ENCODE measurements around the gene NAA38. TPM values are rescaled to one million over a fixed set of nuclear protein-coding genes. Genes with fewer than 3 reads are reported as not detected.

Gene NAA38
- total and polyA plus RNA-seq, 2 experiments from 2014 or later = 17.1 to 74.8 TPM

GRCh38 chr17:7878234-7878633 is 20.9 kb upstream of the NAA38 start:
- TF ChIP-seq ZNF462 (CRISPR knock-in tag; IDR thresholded peaks at IDR 0.05) (no peak), EZH2 (IDR thresholded peaks at IDR 0.05; ENCODE audit: low read depth, unreplicated experiment) (no peak), CREB1 (CRISPR knock-in tag; IDR thresholded peaks at IDR 0.05; ENCODE audit: low read depth) (no peak), EZH2phosphoT487 (IDR thresholded peaks at IDR 0.05; ENCODE audit: unreplicated experiment) (no peak)
- H3K27ac Mint-ChIP-seq = no peak overlapping the region

GRCh38 chr17:7875804-7876370 is 18.5 kb upstream of the NAA38 start:
- no peaks in the 10 kb centered on the region for H3K27me3 Mint-ChIP-seq (ENCODE audit: insufficient read depth, low read depth, poor library complexity)
- H3K9me3 Mint-ChIP-seq = no peaks in the 10 kb centered on the region
- H3K4me3 Mint-ChIP-seq = no peak overlapping the region
- Histone ChIP-seq H3K4me2 (no peak overlapping the region), H2AFZ (no peak overlapping the region), H3K36me3 (ENCODE audit: insufficient read depth) (no peaks in the 10 kb centered on the region), H3K79me2 (replicated peaks; ENCODE audit: insufficient read depth) (no peaks in the 10 kb centered on the region), H3K9me2 (ENCODE audit: insufficient read depth) (no peaks in the 10 kb centered on the region), H3K27ac (ENCODE audit: low read depth) (no peak overlapping the region), H3K4me3 (no peak overlapping the region), H3K27me3 (ENCODE audit: insufficient read depth) (peaks cover 7% of the 10 kb centered on the region; the same call in 1 of the 2 replicates), H3F3A (replicated peaks; ENCODE audit: low read depth) (no peaks in the 10 kb centered on the region), H3K4me1 (ENCODE audit: insufficient read depth) (no peaks in the 10 kb centered on the region), H4K20me1 (replicated peaks; ENCODE audit: insufficient read depth) (no peaks in the 10 kb centered on the region)
- DNase-seq (ENCODE audit: low spot score) (no peak), ATAC-seq (no peak)
- no peaks in the 10 kb centered on the region for H3K4me1 Mint-ChIP-seq
- H3K27ac Mint-ChIP-seq = no peak overlapping the region
- H3K36me3 Mint-ChIP-seq (ENCODE audit: low read depth) = no peaks in the 10 kb centered on the region
- no peak for TF ChIP-seq ZNF462 (CRISPR knock-in tag; IDR thresholded peaks at IDR 0.05)
- TF ChIP-seq JUNB (IDR thresholded peaks at IDR 0.05; ENCODE audit: unreplicated experiment) = no peak

More at GRCh38 chr17:7878234-7878633, 20.9 kb upstream of the NAA38 start:
- no peaks in the 10 kb centered on the region for H3K36me3 ChIP-seq (ENCODE audit: insufficient read depth)
- no peaks in the 10 kb centered on the region for H3K79me2 ChIP-seq (replicated peaks; ENCODE audit: insufficient read depth)
- DNase-seq (ENCODE audit: low spot score) = no peak
- ATAC-seq = no peak
- H3K4me2 ChIP-seq = no peak overlapping the region
- no peaks in the 10 kb centered on the region for H3K9me2 ChIP-seq (ENCODE audit: insufficient read depth)
- Mint-ChIP-seq H3K9me3 (no peaks in the 10 kb centered on the region), H3K36me3 (ENCODE audit: low read depth) (no peaks in the 10 kb centered on the region), H3K27me3 (ENCODE audit: insufficient read depth, low read depth, poor library complexity) (no peaks in the 10 kb centered on the region), H3K4me3 (no peak overlapping the region), H3K4me1 (no peaks in the 10 kb centered on the region)
- no peak overlapping the region for H2AFZ ChIP-seq
- H3K27me3 ChIP-seq (ENCODE audit: insufficient read depth) = peaks cover 29% of the 10 kb centered on the region
- no peaks in the 10 kb centered on the region for H3F3A ChIP-seq (replicated peaks; ENCODE audit: low read depth)
- no peaks in the 10 kb centered on the region for H4K20me1 ChIP-seq (replicated peaks; ENCODE audit: insufficient read depth)
- H3K4me1 ChIP-seq (ENCODE audit: insufficient read depth) = peaks cover 8% of the 10 kb centered on the region; the same call in 1 of the 2 replicates
- no peak overlapping the region for H3K27ac ChIP-seq (ENCODE audit: low read depth)
- no peak overlapping the region for H3K4me3 ChIP-seq
